Activated T-cell treated with anti-CD3 and anti-CD28 coated beads, Interleukin-2, amount 50 U/mL, for 48 hours (primary cell): Measurements from ENCODE around the gene SDSL.
A peak's percentile ranks its signal among the peaks of the same experiment; 100 is the strongest.

Source experiments
- DNase-seq, 2 experiments: peaks; one replicate each; pipeline ENCODE4 v3.0.0-alpha.2; 2020

SDSL gene

GRCh38 chr12:113422886-113423669, 898 bp downstream of the SDSL start:
- no peak for DNase-seq

- DNase-seq = no peak
These were observed 2.3 kb downstream of the SDSL start for GRCh38 chr12:113424456-113424855.

- DNase-seq = peak; percentile 73 to 76
These were observed 3.0 kb downstream of the SDSL start for GRCh38 chr12:113424915-113425823.

- DNase-seq = no peak
These were observed 3.8 kb downstream of the SDSL start for GRCh38 chr12:113425960-113426453.

GRCh38 chr12:113427882-113428281, 5.7 kb downstream of the SDSL start:
- no peak for DNase-seq

GRCh38 chr12:113428482-113428881, 6.3 kb downstream of the SDSL start:
- DNase-seq = no peak

GRCh38 chr12:113432986-113433385, 10.8 kb downstream of the SDSL start:
- DNase-seq = no peak

GRCh38 chr12:113435367-113435766, 13.2 kb downstream of the SDSL start:
- DNase-seq = no peak

- no peak for DNase-seq
These were observed 14.4 kb downstream of the SDSL start for GRCh38 chr12:113436586-113436985.

GRCh38 chr12:113436993-113437728, 15.0 kb downstream of the SDSL start:
- no peak for DNase-seq

- no peak for DNase-seq
These were observed 15.5 kb downstream of the SDSL start for GRCh38 chr12:113437729-113438100.

- no peak for DNase-seq
These were observed 16.5 kb downstream of the SDSL start for GRCh38 chr12:113438523-113439300.

GRCh38 chr12:113439301-113439597, 17.1 kb downstream of the SDSL start:
- DNase-seq = no peak

GRCh38 chr12:113439606-113440030, 17.4 kb downstream of the SDSL start:
- DNase-seq = no peak

GRCh38 chr12:113440336-113440735, 18.2 kb downstream of the SDSL start:
- DNase-seq = no peak

GRCh38 chr12:113440947-113441782, 19.0 kb downstream of the SDSL start:
- no peak for DNase-seq

- DNase-seq = no peak
These were observed 20.9 kb downstream of the SDSL start for GRCh38 chr12:113443030-113443539.

- no peak for DNase-seq
These were observed 23.5 kb downstream of the SDSL start for GRCh38 chr12:113445544-113446171.

GRCh38 chr12:113448873-113449272, 26.7 kb downstream of the SDSL start:
- DNase-seq = no peak

GRCh38 chr12:113449299-113449698, 27.1 kb downstream of the SDSL start:
- no peak for DNase-seq

- DNase-seq = no peak
These were observed 27.7 kb downstream of the SDSL start for GRCh38 chr12:113449839-113450238.
